22Rv1 (cell line): Measurements from ENCODE around the gene ZNF385B.

Experiments used
- H3K27ac ChIP-seq: fragments of 450-650 bp; 2 replicates; pipeline ENCODE4 v1.5.1; 2017
- CTCF ChIP-seq: fragments of 450-650 bp; IDR thresholded peaks from 2 replicates; pipeline ENCODE4 v1.5.1; 2017; ENCODE audit warnings: mild to moderate bottlenecking
- ZFX ChIP-seq: fragments of 450-650 bp; IDR thresholded peaks from 2 replicates; pipeline ENCODE4 v1.6.1; 2017; ENCODE audit warnings: antibody characterized with exemption, borderline replicate concordance

The ZNF385B gene

GRCh38 chr2:179602452-179602851, 259.0 kb downstream of the ZNF385B start:
- no peak for TF ChIP-seq CTCF
- no peak for TF ChIP-seq ZFX
- no peak overlapping the region for H3K27ac ChIP-seq

GRCh38 chr2:179596018-179596417, 265.4 kb downstream of the ZNF385B start:
- peak overlapping the region; percentile 41 for H3K27ac ChIP-seq
- no peak for TF ChIP-seq CTCF
- TF ChIP-seq ZFX, result no peak

- peak overlapping the region; percentile 41 for H3K27ac ChIP-seq
- TF ChIP-seq ZFX (no peak), CTCF (peak; percentile 32)
Observed at GRCh38 chr2:179595284-179595683, 266.1 kb downstream of the ZNF385B start.

GRCh38 chr2:179594268-179595112, 266.9 kb downstream of the ZNF385B start:
- no peak for TF ChIP-seq ZFX
- no peak for TF ChIP-seq CTCF
- peak overlapping the region; percentile 41; the same call in 1 of the 2 replicates for H3K27ac ChIP-seq

GRCh38 chr2:179593323-179593722, 268.1 kb downstream of the ZNF385B start:
- H3K27ac ChIP-seq, result no peak overlapping the region
- TF ChIP-seq CTCF, result no peak
- no peak for TF ChIP-seq ZFX

- TF ChIP-seq ZFX, result no peak
- no peak for TF ChIP-seq CTCF
- no peak overlapping the region for H3K27ac ChIP-seq
Observed at GRCh38 chr2:179592167-179592936, 269.1 kb downstream of the ZNF385B start.

GRCh38 chr2:179591690-179592089, 269.7 kb downstream of the ZNF385B start:
- H3K27ac ChIP-seq, result no peak overlapping the region
- TF ChIP-seq ZFX (no peak), CTCF (no peak)
